Measurements from ENCODE around the gene CHCHD3. TPM values are rescaled to one million over a fixed set of nuclear protein-coding genes. Genes with fewer than 3 reads are reported as not detected.

Gene CHCHD3
- polyA plus RNA-seq, 5 donors, result 50.0 to 61.4 (median 50.9) TPM

DNA sequence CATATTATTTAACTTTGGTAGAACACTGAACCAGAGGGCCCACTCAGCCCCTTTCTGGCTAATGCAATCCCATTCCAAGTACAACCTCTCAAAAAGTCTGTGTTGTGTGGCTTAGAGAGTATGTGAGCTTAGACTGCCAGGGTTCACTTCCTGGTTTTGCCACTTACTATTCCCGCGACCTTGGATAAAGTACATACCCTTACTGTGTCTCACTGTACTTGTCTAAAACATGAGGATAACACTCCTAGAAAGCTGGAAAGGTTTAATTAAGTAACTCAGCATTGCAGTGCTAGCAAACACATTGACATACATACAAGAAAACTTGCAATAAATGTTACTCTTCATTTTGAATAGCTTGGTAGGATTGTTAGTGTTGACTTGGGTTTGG is 215.8 kb downstream of the CHCHD3 start:
- DNase-seq, result peak in 1 of 2 donors; percentile 3

DNA sequence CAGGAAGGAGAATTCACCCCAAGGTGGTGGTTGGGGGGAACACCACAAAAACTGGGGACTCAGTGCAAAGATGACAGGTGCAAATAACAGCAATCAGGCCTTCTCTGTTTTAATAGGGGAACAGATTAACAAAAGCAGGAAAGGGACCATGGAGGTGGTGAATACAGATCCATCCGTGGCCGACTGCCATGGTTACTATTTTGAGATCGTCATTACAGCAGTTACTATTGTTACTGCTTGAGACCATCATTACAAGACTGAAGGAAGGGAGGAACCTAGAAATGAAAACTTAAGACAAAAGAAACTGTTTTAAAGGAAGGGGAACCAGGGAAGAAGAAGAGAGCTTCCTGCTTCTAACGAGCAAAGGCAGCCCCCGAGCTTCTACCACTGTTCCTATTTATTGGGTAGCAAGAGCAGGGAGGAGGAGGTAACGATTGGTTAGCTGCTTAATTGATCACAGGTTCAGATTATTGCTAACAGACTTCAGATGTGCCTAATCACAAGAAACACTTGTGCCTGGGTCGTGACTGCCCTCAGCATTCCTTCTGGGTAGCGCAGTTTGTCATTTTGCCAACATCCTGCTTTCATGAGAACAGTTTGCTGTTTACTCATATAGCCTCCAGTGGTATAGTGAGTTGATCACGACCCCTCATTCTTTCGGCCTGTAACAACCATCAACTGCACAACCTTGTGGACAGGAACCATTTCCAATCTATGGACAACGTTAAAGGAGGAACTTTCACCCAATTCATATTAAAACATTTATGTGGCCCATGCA is 216.3 kb downstream of the CHCHD3 start:
- peak in 1 of 2 donors; percentile 6 for DNase-seq

DNA sequence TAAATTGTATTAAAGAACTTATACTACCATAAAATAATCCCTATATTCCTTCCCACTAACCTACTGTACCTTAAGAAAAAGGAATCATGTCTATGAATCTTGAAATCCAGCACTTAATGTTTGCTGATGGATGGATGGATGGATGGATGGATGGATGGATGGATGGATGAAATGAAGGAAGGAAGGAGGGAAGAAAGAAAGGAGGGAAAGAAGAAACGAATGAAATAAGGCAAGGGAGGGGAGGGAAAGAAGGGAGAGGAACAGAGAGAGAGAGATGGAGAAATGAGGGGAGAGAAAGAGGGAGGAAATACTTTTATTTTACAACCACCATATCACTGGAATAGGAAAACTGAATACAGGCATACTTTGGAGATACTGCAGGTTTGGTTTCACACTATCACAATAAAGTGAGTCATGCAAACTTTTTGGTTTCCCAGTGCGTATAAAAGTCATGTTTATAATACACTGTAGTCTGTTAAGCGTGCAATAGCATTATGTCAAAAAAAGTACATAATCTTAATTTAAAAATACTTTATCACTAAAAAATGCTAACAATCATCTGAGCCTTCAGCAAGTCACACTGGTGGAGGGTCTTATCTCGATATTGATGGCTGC is 219.8 kb downstream of the CHCHD3 start:
- no peak for DNase-seq

DNA sequence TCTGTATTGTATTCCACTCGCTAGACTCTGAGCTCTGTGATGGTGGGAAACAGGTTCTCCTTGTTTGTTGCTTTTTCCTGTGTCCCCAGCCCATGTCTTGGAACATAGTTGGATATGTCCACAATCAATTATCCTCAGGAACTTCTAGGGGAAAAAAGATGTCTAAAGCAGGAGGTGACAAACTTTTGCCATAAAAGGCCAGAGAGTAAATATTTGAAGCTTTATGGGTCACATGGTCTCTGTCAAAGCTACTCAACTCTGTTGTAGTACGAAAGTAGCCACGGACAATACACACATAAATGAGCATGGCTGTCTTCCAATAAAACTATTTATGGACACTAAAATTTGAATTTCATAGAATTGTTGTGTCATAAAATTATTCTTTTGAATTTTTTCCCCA is 220.5 kb downstream of the CHCHD3 start:
- no peak for DNase-seq

DNA sequence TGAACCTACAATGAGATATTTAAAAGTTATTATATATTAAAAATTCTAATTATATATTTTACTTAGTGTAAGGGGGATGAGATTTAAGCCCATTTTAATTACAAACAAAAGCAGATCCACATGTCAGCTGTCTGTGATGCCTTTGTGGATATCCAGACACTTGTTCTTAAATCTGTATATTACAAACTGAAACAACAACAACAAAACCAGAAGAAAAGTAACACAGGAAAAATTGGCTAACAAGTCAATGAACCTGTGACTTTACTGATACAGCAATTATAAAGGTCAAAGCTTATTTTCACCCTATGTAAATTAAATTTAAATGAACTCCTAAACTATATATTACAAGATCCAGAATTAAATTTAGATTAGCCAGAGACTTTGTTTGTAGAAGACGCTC is 222.7 kb downstream of the CHCHD3 start:
- DNase-seq, result no peak

DNA sequence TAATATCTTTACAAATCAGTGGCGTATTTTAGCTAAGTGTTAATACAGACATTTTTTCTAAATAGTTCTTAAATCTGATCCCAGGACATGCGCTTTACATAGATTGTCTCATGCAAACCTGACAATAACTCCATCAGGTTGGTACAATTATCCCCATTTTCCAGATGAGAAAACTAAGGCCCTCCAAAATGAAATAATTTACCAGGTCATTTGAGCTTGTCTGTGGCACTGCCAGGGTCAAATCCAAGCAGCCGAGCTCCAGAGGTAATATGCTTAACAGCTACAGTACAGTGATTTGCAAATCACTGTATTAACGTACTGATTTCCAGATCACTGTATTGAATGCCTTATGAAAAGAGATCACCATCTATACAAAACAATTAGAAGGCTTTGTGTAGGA is 223.1 kb downstream of the CHCHD3 start:
- DNase-seq, result no peak

DNA sequence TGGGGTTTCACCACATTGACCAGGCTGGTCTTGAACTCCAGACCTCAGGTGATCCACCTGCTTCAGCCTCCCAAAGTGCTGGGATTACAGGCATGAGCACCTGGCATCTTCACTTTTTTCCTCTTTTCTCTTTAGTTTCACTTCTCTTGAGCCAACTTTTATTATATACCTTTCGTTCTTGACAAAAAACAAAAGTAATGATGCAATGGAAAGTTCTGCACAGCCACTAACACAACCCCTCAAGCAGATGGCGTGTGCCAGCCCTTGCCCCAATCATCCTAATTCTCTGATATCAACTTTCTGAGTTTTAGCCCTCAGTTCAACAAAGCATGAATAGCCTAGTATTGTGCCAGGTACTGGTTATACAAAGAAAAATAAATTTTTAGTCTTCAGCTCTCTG is 223.6 kb downstream of the CHCHD3 start:
- no peak for DNase-seq

DNA sequence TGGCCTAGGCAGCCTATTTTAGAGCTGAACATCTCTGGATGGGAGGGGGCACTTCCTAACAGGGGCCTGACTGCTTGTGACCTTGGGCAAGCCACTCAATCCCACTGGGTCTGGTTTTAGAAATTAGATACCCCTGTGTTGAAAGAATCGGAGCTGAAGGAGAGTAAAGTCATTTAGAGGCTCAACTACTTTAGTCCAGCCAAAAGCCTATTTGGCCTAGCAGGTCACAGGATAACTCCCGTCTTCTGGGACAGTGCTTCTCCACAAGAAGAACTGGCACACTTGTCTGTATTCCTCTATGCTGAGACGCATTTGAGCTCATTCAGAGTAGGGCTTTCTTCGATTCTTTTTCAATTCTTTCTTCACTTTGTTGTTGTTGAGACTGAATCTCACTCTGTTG is 224.2 kb downstream of the CHCHD3 start:
- DNase-seq, result no peak

DNA sequence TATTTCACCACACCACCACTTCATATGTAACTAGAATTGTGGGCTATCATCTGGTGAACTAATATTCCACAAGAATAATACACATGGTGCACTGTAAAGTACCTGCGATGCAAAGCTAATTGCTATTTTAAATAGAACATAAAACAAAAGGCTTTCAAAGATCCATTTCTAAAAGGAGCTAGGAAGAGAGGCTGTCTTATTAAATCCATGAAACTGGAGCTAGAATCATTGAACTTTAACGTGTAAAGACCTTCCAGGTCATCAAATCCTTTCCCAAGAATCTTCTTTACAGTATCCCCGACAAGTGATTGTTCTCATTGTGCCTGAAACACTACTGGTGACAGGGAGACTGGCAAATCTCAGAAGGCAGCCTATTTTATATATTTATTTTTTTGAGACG is 224.9 kb downstream of the CHCHD3 start:
- DNase-seq, result no peak

DNA sequence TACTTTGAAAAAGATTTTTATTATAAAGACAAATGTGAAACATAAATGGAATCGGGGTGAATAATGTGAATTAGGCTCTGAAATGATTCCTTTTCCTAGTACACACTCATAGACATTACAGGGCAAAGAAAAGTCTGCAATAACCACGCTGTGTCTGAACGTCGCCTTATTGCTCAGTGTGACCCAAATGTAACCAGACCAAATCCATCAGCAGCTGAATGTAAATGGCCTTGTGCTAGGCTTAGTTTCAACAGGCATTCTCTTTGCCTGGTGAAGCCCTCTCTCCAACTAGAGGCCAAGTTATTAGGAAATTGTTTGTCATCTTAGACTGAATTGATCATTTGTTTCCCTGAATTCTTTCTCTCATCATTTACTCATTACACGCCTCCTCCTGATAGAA is 225.5 kb downstream of the CHCHD3 start:
- no peak for DNase-seq

DNA sequence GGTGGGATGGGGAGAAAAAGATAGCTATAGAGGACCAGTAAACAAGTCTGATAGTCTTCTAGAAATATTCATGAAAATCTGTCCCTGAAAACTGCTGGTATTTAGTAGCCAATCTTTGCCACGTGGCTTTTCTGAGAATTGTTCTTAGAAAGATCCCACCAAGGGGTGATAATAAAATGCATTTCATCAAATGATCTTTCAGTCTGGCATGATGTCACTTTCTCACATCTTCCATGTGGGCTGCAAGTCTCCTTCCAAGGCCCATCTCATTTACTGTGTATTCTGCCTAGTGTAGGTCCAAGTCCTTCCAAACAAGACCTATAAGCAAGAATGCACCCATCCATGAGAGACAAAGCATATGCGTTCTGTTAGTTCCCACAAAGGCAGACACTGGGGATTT is 226.0 kb downstream of the CHCHD3 start:
- no peak for DNase-seq

DNA sequence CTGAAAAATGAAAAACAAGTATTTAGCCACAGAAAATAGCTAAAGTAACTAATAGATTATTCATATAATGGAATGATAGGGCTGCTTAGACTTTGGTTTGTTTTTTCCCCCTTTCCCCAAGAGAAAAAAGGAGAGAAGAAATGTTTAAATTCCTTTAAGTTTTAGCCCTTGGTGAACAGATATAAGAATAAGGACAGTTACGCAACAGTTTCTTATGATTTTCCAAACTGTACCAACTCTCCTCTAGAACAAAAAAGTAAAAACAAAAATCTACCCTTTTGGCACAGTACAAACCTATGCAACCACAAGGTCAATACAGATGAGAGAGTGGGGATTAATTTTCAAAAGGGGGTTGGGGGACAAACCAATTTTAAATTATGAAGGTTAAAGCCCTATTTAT is 227.7 kb downstream of the CHCHD3 start:
- no peak for DNase-seq

DNA sequence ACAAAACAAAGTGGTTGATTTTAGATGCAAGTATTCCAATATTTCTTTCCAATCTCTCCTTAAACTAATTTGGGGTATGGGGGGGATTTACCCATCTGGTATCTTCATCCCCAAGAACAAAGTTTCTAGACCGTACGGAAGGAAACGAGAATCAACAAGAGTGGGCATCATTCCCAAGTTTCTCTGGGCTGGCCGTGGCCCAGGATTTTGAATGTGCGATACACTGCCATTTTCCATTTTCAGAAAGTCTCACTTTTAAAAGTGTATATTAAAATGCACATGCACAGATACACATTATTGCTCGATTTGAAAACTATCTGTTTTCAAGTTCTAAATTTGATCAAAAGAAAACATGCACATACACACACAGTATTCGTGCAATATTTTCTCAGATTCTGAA is 234.5 kb downstream of the CHCHD3 start:
- no peak for DNase-seq

DNA sequence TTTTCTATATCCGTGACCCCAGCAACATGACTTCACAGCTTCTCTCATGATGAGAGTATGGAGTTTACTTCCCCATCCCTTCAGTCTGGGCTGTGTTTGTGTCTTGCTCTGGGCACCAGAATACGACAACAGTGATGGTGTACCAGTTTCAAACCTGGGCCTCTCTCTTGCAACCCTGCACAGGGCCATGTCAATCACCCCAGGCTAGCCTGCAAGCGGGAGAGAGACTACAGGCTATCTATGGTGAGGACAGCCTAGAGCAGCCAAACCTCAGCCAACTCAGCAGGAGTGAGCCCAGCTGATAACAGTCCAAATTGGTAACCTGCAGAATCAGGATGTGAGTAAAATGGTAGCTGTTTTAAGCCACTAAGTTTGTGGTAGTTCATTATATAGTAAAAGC is 235.8 kb downstream of the CHCHD3 start:
- no peak for DNase-seq

DNA sequence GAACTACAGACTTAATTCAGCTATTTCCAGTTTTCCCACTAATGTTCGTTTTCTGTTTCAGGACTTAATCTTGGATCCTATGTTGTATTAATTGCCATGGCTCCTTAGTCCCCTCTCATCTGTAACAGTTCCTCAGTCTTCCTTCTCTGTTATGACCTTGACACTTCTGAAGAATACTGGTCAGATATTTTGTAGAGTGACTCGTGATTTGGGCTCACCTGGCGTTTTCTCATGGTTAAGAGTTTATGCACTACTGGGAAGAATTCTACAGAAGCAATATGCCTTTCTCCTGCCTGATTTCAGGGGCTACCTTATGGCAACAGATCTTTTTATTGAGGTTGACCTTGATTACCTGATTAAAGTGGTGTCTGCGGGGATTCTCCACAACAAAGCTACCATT is 239.4 kb downstream of the CHCHD3 start:
- DNase-seq, result no peak

DNA sequence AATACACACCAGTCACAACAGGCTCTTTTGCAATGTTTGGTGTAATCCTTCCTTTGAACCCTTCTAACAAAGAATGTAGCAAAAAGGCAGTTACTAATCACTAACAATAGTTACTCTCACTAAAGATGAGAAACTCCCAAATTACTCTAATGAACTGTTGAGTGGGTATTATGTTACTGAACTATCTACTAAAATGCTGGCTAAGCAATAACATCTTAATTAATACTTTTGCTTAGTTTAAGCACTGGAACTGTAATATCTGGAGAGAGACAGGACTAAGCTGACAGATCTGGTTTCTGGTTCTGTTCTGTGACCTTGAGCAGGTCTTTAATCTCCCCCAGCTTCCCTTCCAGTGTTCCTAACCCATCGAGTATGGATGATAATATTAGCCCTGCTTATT is 241.7 kb downstream of the CHCHD3 start:
- DNase-seq, result no peak

DNA sequence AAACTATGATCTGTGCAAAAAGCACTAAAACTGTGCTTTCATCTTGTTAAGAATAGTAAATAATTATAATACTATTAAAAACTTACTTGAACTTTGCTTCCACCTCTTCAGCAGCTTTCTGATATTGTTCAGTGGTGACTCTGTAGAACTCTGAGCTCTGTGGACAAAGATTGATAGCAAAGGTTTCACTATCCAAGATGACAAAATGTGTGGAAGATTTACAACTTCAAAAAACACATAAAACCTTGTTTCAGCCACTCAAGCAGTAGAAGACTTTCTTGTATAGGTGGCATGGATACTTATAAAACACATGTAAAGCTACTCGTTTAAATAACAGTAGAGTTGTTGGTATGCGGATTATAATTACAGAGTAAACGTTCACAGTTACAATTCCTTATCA is 243.6 kb downstream of the CHCHD3 start:
- DNase-seq, result no peak

DNA sequence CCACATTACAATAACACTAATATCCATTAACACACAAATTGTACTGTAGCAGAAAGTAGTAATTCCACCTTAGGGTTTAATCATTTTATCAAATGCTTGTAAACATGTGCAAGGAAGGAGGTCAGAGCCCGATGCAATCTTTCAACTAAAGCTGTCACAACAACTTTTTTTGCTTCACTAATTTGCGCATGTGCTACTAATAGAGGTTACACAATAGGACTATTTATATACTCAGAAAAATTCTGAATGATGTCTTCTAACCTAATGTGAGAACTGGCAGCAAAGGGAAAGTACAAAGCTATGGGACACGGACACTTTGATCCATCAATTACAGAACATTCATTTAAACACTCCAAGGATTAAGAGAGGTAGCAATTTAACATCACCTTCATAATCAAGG is 244.4 kb downstream of the CHCHD3 start:
- DNase-seq, result no peak

DNA sequence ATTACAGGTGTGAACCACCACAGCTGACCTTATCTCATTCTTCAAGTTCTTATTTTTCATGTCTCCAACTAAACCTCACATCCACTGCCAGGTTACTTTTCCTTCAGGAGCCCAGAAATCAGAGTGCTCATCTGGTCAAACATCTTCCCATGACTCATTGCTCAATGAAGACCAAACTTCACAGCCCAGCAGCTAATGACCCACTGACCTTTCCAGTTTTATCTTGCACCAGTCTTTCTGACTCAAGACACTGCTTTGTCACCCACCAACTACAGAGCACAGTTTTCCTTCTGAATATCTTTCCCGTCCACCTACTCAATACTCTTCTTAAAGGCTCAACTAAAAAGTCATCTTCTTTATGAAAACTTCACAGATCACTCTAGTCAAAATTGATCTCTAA is 245.1 kb downstream of the CHCHD3 start:
- DNase-seq, result no peak

DNA sequence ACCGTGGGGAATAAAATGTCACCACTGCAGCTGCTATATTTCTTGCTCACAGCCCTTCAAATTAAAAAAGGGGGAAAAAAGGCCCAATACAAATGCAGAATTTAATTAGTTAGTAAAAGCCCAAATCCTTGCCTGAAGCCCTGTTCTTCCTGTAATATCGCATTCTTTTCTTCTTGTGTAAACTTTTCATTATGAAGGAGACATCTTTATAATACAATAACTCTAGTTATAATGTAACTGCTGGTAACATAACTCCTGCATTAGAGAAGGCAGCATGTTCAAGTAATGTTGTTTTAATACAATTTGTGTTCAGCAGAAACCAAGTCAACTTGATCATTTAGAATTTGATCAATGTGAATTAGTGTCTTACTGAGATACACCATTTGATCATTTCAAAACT is 250.9 kb downstream of the CHCHD3 start:
- DNase-seq, result no peak

DNA sequence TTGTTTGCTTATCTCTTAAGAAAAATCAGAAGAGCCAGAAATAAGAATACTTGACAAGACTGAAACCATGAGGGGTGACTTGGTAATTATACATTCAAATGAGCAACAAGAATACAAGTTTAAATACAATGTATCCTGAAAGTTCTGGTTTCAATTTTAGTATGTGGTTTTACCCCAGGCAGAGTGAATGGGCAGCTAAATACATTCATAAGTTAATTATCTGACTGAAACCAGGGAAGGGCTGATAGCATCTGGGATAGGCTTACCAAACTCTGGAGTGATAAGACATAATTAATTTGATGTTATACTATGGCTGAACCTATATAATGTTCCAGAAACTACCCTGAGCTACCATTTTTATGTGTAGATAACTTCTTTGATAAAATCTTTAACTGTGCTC is 253.4 kb downstream of the CHCHD3 start:
- DNase-seq, result no peak

DNA sequence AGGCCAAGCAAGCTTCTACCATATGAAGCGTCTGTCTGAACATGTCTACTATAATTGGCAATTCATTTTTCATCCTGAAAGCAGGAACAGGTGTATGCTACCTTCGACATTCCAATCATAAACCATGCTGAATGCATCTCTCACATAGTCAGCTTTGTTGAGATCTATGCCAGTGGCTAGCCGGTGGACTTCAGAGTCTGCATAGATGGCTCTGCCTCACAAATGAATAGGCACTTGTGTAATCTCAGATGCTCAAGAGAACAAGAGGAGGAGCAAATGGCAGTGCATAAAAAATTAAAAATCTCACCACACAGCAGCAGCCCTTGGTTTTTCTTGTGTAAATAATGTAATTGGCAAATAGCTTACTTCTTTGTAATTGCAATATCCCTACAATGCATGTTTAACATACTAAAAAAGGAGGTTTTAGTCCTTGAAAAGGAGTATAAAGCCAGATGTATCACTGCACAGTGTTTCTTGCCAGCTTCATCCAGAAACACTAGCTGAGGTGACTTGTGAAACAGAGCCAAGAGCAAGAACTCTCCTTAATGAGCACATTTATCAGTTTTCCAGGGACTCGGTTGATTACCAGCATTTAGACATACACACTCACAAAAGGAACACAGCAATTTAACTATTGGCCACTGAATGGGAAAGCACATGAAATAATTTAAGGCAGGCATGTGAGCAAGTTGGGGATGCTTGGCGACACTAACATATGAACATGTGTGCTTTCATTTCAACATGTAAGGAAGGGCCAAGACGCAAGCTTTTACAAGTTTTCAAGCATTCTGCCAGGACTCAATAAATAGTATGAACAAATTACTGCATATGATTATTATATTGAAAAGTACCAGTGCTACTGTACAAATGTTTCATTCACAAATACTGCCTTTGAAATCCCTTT is 255.7 kb downstream of the CHCHD3 start:
- no peak for DNase-seq

DNA sequence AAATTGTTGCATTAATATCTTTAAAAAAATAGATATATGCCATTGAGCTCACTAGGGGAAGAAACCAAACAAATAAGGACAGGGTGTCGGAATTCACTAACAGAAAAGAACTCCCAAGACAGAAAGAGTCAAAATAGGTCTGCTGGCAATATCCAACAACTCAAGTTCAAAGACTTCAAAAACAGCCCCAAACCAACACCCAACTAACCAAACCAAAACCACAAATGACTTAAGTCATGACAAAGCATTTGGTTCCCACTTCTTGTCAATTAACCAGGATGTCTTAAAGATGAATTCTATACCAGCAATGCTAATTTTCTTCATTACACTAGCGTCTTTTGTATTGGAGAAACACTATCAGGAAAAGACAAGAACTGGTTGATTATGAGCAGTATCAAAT is 256.7 kb downstream of the CHCHD3 start:
- no peak for DNase-seq

Data from right lung (tissue), 5 donors.